Colon (tissue), 2 donors: ENCODE results near the gene PNLIPRP2.

Experiments
- FAIRE-seq: peaks from 2 replicates; lab custom pipeline; 2012; peaks lifted over from hg19 to GRCh38; lab: Jason Lieb, UNC
- donor health status: control.
- donor health status: control.

Gene PNLIPRP2

DNA sequence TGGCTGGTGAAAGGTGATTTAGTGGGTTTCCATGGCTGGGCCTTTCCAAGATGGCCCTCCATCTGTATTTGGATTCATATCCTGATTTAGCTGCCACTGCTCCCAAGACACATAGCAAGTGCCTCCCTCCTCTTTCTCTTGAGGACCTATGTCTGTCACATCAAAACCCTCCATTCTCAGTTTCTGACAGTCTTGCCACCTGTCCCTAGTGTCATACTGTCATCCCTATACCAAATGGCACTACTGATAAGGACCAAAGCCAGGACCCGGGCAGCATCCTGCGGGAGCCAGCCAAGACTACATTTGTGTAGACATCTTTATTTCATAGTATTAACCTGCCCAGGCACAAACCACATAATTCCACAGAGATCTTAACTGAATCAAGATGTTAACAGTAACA, 34.8 kb downstream of the PNLIPRP2 start:
- FAIRE-seq, result no peak

DNA sequence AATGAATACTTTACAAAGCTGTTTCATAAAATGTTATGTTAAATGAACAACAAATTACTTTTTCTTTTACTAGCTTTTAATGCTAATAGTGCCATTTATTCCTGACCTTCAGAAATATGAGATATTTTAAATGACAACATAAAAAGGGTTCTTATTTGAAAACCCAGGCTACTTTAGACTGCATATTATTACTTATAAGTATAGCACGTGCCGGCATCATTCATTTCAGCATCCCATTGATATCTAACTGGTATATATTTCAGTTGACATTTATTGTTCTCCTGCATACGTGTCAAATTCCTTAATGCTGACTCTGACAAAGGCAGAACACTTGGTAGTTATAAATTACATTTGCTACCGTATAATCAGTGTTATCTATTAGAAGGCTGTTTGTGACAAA, 35.3 kb downstream of the PNLIPRP2 start:
- no peak for FAIRE-seq

DNA sequence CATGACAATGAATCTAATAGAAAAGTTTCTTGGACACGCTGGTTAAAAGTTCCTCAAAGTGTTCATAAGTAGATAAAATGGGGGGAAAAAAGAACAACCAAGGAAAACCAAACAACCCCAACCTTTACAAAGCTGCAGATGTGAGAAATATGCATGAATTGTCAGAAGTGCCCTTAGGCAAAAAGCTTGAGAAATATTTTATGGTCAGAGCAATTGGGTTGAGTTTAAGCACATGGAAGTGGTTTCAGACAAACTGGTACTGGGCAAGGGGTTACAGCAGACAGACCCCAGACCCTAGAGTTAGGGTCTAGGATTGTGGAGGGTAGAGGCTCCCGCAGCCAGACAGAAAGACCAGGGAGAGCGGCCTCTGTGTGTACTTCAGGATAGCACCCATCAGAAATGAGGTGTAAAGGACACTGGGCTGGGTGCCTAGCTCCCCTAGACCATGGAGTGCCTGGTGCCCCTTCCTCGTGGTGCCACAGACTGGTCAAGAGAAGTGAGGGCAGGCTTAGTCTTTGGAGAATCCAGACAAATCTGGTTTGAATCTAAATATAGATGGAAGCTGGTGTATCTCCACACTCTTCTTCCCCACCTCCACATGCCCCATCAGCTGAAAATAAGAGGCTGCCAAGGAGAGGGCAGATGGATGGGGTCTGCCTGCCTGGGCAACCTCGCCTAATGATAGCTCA, 37.3 kb downstream of the PNLIPRP2 start:
- no peak for FAIRE-seq

DNA sequence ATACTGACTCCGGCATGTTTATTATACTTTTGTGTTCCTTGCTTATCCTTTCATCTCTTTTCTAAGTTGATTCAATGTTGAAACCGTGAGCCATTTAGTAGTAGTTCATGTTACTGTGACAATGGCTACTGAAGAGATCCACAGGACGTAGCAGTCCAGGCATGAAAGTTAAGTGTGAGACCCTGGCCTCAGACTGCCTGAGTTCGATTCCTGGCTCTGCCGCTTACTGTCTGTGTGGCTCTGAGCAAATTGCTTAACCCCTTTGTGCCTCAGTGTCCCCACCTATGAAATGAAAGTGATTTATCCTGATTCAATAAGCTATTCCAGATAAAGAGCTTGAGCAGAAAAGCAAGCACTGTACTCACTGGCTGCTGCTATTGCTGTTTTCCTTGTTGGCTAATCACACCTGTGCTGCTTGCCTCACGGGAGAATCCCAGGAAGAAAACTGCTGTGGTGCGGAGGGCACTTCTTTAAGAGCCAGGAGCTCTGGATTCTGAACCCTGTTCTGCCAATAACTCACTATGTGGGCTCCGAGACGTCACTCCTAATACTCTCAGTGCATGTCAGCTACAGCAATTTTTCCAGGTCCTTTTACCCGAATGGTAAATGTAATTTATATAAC, 38.4 kb downstream of the PNLIPRP2 start:
- FAIRE-seq, result no peak

DNA sequence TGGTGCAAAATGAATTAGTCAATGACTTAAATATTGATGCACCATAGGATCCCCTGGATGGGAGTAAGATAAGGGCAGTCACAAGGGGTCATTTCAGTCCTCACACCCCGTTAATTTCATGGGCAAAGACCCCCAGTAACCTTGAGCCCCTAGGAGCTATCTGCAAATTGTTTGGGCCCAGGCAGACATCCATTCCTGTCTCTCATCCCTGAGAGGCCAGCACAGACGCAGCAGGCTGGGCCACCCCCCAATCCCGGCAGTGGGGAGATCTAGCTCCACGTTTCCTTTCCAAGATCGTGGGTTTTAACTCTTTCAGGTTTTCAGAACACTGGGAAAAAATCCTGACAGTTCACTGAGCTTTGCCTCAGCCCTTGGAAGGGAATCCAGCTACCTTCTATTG, 40.1 kb downstream of the PNLIPRP2 start:
- no peak for FAIRE-seq

DNA sequence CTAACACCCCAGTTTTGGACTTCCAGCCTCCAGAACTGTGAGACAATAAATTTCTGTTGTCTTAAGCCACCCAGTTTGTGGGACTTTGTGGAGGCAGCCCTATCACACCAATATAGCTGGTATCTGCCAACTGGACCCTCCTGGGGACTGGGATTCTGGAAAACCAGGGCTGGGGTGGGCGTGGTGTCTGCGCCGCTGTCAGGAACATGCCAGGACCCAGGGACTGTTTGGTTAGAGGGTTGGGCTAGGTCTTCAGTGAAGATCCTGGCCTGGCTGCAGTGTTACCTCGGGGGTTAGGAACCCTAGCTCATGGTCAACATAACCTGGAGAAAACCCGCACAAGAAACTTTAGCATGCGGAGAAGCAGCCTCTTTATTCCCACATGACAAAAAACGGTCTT, 42.6 kb downstream of the PNLIPRP2 start:
- FAIRE-seq, result no peak

DNA sequence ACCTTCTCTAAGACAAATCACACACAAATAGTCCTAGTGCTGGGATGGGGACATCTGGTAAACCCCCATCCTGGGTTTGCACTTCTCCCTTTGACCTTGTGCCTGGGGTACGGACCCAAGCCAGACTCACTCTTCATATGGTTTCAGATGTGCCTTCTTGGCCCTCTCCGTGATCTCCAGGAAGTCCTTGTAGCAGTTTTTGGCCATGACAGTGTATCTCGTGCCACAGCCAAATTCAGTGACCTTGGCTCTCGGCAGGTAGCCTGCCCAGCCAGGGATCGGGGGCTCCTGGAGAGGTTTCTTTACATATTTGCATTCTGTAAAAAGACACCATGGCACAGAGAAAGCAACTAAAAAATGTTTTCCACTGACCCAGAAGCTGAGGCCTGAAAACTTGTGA, 43.9 kb downstream of the PNLIPRP2 start:
- no peak for FAIRE-seq

DNA sequence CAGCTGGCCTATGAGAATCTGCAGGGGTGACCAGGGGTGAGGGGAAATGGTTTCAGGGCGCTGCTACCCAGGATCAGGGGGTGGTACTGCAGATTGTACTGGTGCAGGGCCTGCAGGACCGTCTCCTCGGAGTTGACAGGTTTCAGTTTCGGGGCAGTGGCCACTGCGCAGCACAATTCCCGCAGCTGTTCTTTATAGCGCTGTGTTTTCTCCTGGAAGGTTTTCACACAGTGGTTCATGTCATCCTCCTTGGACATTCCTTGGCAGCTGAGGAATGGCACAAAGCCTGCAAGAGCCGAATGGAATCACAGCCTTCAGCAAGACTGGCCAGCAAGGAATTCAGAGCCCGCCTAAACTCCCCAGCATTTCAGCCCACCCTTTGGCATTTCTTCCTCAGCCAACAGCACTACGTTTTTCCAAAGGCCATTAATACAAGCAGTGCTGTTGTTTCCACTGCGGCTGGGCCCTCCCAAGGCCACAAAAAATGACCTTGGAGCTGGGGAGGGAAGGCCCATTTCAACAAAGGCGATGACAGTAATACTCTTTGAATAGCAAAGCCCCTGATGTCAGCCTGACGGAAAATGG, 44.9 kb downstream of the PNLIPRP2 start:
- no peak for FAIRE-seq

DNA sequence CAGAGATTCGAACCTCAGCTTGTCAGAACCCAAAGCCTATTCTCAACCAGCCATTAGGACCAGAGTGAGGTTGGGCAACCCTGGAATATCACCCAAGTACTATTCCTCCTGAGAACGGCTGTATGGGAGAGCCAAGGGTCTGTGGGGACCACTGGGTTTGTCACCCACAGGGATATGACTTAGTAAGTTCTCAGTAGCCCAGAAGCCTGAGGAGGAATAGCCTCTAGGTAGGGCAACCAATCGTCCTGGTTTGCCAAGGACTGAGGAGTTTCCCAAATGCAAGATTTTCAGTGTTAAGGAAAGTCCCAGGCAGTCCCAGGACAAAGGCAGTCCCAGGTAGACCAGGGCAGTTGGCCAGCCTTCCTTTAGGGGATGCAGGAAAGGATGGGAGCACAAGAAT, 46.7 kb downstream of the PNLIPRP2 start:
- no peak for FAIRE-seq

DNA sequence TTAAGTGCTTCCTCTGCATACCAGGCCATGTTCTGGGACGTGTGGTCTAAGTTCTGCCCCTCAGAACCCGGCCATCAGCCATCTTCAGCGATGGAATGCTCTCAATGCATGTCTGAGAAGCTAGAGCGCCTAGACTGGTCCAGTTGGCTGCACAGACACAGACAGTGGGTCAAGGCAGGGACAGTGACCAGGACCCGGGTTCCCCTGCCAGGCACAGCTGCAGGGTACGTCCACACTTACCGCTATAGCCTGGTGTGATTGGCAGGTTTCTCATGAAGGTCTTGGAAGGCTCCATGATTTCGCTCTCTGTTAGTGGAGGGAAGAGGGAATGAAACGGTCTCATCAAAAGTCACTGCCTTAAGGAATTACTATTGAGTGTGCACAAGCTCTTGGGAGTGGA, 47.3 kb downstream of the PNLIPRP2 start:
- FAIRE-seq, result no peak

DNA sequence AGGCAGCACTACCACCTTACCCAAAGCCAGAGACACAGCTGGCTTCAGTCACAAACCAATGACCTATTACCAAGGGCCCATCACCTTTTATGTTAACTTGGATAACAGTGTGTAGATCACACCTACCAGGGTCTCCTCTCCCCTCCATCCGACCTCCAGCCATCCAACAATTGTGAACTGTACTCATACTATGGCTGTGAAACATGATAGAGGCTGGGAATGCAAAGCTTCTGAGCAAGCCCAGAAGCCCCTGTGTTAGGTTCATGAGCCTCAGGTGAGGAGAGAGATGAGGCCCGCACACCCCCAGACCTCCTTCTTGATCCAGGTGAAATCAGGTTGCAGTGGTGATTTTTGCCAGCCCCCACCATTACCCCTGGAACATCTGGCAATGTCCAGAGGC, 47.7 kb downstream of the PNLIPRP2 start:
- FAIRE-seq, result no peak

DNA sequence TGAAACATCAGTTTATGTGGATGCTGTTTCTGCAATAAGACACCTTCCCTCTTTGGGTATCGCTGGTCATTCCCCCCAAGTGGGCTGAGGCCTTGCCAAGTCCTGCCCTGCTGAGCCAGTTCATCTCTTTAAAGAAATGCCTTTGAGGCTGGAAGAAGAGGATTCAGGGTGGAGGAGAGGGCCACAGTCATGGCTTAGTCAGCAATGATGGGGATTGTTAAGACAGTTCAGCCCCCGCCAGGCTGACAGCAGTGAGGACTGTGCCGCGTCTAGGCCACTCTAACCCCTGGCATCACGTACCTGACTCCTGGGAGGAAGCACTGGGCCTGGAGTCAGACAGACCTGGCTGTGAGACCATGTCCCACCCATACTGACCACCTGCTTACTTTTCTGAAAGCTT, 48.3 kb downstream of the PNLIPRP2 start:
- FAIRE-seq, result no peak

DNA sequence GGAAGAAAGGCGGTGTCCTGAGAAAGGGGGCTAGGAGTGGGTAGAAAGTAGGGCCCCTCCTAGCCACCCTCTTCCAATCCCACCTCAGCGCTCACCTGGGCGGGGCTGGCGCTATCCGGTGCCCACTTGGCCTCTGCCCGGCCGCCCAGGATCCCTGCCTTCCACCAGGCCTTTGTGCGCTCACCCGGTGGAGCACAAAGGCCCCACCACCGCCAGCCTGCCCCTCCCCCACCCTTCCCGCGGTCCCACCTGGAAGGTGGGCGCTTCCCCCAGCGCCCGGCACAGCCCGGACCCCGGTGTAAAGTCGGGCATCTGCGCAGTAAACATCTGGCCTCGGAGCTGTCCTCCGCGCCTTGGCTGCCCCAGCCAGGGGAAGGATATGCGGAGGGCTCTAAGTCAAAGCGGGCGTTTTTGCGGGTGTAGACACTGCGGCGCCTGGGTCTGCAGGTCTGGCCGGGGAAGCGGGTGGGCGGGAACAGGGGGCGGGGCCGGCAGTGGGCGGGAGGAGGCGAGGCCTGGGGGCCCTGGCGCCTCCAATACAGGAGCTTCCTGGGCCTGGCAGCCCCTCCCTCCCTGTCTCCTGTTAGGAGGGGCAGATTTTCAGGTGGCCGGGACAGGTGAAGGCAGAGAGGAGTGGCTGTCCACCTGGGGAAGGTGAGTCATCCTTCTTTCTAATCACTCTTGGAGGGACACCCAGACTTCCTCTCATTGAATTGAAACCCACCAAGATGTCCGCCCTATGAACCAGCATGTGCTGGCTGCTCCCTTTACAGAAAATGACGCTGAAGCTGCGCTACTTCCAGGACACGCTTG, 49.3 kb downstream of the PNLIPRP2 start:
- no peak for FAIRE-seq

DNA sequence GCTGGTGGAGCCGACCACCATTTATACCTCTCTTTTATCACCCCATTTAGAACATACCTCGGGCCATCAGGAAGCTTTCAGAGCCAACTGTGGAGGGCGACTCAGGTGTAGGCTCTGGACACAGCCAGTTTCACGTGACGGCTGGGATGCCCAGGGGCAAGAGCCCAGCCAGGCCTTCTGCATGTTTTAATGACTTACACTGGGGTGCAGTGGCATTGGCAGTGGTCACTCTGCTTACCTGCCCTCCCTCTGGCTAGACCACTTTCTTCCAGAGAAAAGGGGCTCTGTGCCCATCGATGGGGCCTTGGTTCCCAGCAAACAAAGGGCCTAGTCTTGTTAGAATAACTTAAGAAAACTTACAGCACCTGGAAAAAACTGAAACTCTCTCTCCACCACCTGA, 50.0 kb downstream of the PNLIPRP2 start:
- FAIRE-seq, result no peak

DNA sequence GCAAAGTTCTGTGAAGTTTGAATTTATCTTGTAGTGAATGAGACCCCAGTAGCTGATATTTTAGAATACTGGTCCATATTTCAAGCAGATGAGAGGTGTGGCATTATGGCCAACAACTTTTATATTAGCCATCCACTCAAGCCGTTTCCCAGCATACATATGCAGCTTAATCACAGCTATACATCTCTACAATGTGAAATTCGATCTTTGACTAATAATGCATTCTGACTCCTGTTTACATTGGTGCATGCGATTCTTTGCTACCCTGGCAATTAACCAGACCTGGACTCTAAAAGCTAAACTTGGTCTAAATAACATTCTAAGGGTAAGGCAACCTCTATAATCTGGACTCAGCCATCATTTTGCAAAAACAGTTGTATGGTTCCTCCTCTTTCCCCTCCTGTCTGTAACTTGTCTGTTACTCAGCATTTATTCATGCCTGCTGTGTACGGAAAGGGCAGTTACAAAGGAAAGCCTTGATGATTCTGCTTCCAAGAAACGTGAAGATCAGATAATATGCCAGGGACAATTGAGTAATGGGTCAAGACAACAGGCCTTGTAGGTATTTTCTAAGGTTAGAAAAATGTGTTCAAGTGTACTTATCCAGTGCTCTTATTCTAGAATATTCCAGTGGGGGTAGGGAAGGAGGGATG, 50.6 kb downstream of the PNLIPRP2 start:
- no peak for FAIRE-seq

DNA sequence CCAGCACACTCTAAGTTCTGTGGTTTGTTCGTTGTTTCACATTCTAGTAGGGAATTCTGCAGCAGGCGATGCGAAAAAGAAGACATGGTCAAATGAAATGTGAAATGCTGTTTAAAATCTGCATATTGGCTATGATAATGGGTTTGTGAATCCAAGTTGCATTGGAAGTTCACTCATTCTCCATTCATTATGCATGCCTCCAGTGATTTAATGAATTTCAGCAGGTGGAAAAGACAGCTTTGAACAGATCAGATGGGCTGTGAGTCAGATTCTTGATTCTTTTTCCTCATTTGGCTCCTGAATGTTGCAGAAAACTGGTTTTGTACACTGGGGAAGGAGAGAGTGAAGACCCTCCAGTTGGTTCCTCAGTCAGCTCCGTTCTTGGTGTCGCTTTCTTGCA, 52.1 kb downstream of the PNLIPRP2 start:
- no peak for FAIRE-seq

DNA sequence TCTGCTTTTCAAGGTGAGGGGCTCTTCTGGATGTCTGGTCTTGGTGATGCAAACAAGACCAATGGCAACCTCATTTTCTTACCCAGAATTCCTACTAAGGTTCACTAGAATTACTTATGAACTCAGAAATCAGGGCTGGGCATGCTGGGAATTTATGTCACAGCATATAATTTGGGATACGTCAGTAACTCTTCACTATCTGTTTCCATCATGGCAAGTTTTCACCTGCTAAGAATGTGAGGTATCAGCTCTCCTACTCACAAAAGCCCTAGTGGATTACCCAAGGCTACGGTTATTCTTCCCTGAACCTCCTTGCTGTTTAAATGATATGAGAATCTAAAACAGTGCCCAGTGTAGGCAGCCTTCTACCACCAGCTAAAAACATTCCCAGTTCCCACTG, 53.1 kb downstream of the PNLIPRP2 start:
- no peak for FAIRE-seq

DNA sequence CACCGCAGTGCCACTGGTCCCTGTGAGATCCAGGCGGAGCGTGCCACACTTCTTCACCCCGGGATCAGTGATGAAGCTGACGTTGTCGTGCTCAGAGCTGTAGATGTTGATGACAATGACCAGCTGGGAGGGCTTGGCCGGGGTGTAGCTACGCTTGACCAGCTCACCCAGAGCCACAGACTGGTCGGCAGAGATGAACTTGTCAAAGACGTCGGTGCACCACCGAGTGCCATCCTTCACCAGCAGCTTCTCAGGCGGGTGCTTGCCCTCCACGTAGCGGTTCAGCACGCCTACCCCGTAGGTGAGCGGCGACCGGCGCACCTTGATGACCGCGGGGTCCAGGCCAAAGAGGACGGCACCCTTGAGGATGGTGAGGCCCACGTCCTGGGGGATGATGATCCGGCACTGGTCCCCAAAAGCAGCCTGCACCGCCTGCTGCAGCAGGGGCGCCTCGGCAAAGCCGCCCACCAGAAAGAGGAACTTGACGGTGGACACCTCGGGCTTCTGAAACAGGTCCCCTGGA, 54.2 kb downstream of the PNLIPRP2 start:
- no peak for FAIRE-seq

DNA sequence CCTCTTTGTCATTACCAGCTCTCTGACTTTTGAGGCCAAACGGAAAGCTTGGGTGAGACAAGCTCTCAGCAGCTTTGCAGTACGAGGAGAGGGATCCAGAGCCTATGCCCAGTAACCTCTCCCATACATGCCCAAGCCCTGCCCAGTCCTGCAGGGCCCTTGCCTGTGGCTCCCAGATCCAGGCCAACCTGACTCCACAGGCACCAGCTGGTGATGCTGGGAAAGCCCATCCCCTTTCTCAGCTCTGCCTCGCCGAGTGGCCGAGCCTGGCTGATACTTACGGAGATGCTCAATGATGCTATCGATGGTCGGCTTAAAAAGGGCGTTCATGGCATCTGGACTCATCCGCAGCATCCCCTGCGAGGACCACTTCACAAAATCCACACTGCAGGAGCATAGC, 55.4 kb downstream of the PNLIPRP2 start:
- FAIRE-seq, result no peak

DNA sequence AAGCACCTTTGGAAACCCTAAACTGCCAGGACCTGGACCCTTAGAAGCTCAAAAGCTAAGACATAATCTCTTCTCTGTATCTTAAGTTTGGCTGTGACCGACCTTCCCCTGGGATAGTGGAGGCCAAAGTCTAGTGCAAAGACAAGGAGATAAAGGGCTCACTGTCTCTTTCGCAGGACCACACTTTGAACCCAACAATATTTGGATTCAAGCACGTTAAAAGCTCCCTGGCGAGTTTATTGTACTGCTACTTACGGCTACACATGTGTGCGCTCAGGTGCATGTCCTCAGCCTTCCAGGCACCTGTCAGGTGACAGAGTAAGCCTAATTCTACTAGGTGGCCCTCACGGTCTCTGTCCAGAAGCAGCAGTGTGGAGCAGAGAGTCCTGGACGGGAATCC, 55.9 kb downstream of the PNLIPRP2 start:
- FAIRE-seq, result no peak

DNA sequence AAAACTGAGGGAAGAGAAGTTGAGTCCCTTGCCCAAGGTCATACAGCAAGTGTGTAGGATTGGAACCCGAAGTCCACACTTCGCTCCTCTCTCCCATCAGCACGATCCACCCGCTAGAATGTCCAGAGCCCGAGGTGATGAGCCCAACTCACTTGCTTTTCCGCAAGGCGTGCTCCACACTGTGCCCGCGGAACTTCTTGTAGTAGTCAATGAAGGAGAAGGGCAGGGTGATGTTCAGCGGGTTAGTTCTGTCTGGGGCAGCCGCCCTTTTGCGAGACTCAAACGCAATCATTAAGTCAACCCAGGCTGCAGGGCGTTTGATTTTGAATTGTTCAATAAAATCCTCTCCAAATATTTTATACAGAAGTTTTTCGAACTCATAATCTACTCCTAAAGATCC, 58.6 kb downstream of the PNLIPRP2 start:
- FAIRE-seq, result no peak

DNA sequence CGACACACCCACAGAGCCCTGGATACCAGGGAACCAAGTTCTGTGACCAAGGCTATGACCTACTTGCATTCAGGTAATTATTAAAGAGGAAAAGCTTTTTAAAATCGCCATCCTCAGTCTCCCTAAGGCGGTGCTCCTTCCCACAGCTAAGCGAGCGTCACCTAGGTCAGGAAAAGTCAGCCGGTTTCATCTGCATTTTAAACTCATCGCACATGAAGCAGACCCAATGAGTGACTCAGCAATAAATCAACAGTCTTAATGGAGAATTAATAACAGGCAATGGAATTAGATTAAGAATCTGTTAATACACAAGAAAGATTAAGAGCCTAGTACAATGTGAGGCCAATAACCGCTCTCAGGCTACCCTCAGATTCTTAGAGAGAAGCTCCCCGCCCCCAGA, 62.4 kb downstream of the PNLIPRP2 start:
- no peak for FAIRE-seq
